CD8-positive, alpha-beta memory T cell (primary cell): ENCODE data around the gene ZDHHC14. TPM values are rescaled to one million over a fixed set of nuclear protein-coding genes. Genes with fewer than 3 reads are reported as not detected.

Experiments used
- CTCF ChIA-PET: fragments of 350-600 bp; sonication (Branson Sonifier 250); formaldehyde crosslinking; loops from one replicate; lab custom pipeline; 2021; ENCODE audit warnings: antibody characterized with exemption; lab: Charles Lee
- POLR2A ChIA-PET: fragments of 350-600 bp; sonication (Branson Sonifier 250); formaldehyde crosslinking; loops from one replicate; lab custom pipeline; 2021; ENCODE audit warnings: antibody characterized with exemption; lab: Charles Lee
- DNase-seq, 5 donors: peaks; one replicate each; pipeline versions ENCODE4 v3.0.0 to v3.0.0-alpha.2; 2020 to 2022; ENCODE audit warnings: mixed read lengths in 1 of 5
- H3K27ac ChIP-seq: one replicate; pipeline ENCODE4 v1.7.0; 2013; ENCODE audit warnings: low read depth, mild to moderate bottlenecking, low read length, moderate library complexity
- H3K27me3 ChIP-seq: 2 replicates; pipeline ENCODE4 v1.7.0; 2013; ENCODE audit warnings: low read length, mild to moderate bottlenecking; ENCODE audit not compliant: insufficient read depth, poor library complexity, severe bottlenecking
- H3K36me3 ChIP-seq: 2 replicates; pipeline ENCODE4 v1.7.0; 2013; ENCODE audit warnings: mild to moderate bottlenecking, low read length, moderate library complexity; ENCODE audit not compliant: insufficient read depth
- H3K4me1 ChIP-seq: 2 replicates; pipeline ENCODE4 v1.7.0; 2013; ENCODE audit warnings: mild to moderate bottlenecking, low read length, moderate library complexity; ENCODE audit not compliant: insufficient read depth
- H3K4me3 ChIP-seq: 2 replicates; pipeline ENCODE4 v1.7.0; 2013; ENCODE audit warnings: mild to moderate bottlenecking, low read length
- H3K9me3 ChIP-seq: 2 replicates; pipeline ENCODE4 v1.7.0; 2013; ENCODE audit warnings: mild to moderate bottlenecking, low read length
- H3K27ac Mint-ChIP-seq, 8 donors: one replicate each; pipeline ENCODE4 v1.8.0; 2020 to 2021; ENCODE audit warnings: mixed read lengths in 8 of 8, mild to moderate bottlenecking in 6 of 8, inconsistent platforms in 3 of 8, moderate library complexity in 3 of 8
- H3K27me3 Mint-ChIP-seq, 2 donors: one replicate each; pipeline ENCODE4 v1.8.0; 2020 to 2021; ENCODE audit warnings: mixed read lengths in 2 of 2, mild to moderate bottlenecking in 1 of 2, moderate library complexity in 1 of 2
- H3K36me3 Mint-ChIP-seq, 3 donors: one replicate each; pipeline ENCODE4 v1.8.0; 2020 to 2021; ENCODE audit warnings: mixed read lengths in 3 of 3, inconsistent platforms in 1 of 3, mild to moderate bottlenecking in 1 of 3
- H3K4me1 Mint-ChIP-seq, 3 donors: one replicate each; pipeline ENCODE4 v1.8.0; 2020 to 2021; ENCODE audit warnings: mixed read lengths in 3 of 3, inconsistent platforms in 1 of 3, mild to moderate bottlenecking in 1 of 3
- H3K4me3 Mint-ChIP-seq, 7 donors: one replicate each; pipeline ENCODE4 v1.8.0; 2020 to 2021; ENCODE audit warnings: mixed read lengths in 7 of 7, mild to moderate bottlenecking in 6 of 7, moderate library complexity in 4 of 7, inconsistent platforms in 2 of 7
- H3K9me3 Mint-ChIP-seq, 5 donors: one replicate each; pipeline ENCODE4 v1.8.0; 2020 to 2022; ENCODE audit warnings: mixed read lengths in 5 of 5, mild to moderate bottlenecking in 3 of 5, moderate library complexity in 2 of 5, inconsistent platforms in 1 of 5
- polyA plus RNA-seq: library from polyadenylated mRNA; unstranded; fragments of 300-500 nt; fragmentation: Illumina TruSeq; gene quantifications from one replicate; pipeline ENCODE4 v1.2.3, GENCODE V29; 2021
- total RNA-seq, 2 experiments: library from RNA; stranded (reverse); gene quantifications; one replicate each; pipeline ENCODE4 v1.2.3, GENCODE V29; 2021

The ZDHHC14 gene
- total and polyA plus RNA-seq, 3 experiments from 2014 or later, result 4.2 to 8.1 (median 6.3) TPM

GRCh38 chr6:157665180-157665579, 284.2 kb downstream of the ZDHHC14 start:
- DNase-seq, result no peak
- H3K27ac Mint-ChIP-seq, result no peak overlapping the region
- no peak overlapping the region for H3K4me3 Mint-ChIP-seq
- H3K27me3 Mint-ChIP-seq, result peaks cover 0 to 3% of the 10 kb centered on the region in 2 donors
- H3K36me3 ChIP-seq, result no peaks in the 10 kb centered on the region
- CTCF ChIA-PET, result interaction anchor here (2.4 to 3.1 kb wide), 2 partner anchors 347 to 350 kb away, joined by 6 to 24 read pairs; no protein-coding TSS in a partner anchor
- H3K27me3 ChIP-seq, result no peaks in the 10 kb centered on the region
- POLR2A ChIA-PET, result no interaction called here
- H3K9me3 Mint-ChIP-seq, result no peaks in the 10 kb centered on the region
- no peak overlapping the region for H3K4me3 ChIP-seq
- H3K36me3 Mint-ChIP-seq, result no peaks in the 10 kb centered on the region
- H3K4me1 ChIP-seq, result peaks cover 3% of the 10 kb centered on the region
- H3K27ac ChIP-seq, result no peak overlapping the region
- no peaks in the 10 kb centered on the region for H3K9me3 ChIP-seq
- H3K4me1 Mint-ChIP-seq, result peaks cover 2 to 6% (median 5%) of the 10 kb centered on the region in 3 donors

- Histone ChIP-seq H3K27ac (no peak overlapping the region), H3K36me3 (no peaks in the 10 kb centered on the region), H3K4me3 (no peak overlapping the region), H3K9me3 (no peaks in the 10 kb centered on the region), H3K4me1 (peaks cover 3% of the 10 kb centered on the region), H3K27me3 (no peaks in the 10 kb centered on the region)
- ChIA-PET POLR2A (no interaction called here), CTCF (interaction anchor here (0.8 to 3.1 kb wide), 9 partner anchors 10 to 351 kb away, joined by 3 to 24 read pairs (median 5); partner anchors contain the start of gene TMEM242)
- H3K4me3 Mint-ChIP-seq, result no peak overlapping the region
- no peak for DNase-seq
- H3K36me3 Mint-ChIP-seq, result peaks cover 0 to 1% (median 0%) of the 10 kb centered on the region in 3 donors
- no peak overlapping the region for H3K27ac Mint-ChIP-seq
- peaks cover 2 to 6% (median 5%) of the 10 kb centered on the region in 3 donors for H3K4me1 Mint-ChIP-seq
- no peaks in the 10 kb centered on the region for H3K9me3 Mint-ChIP-seq
- H3K27me3 Mint-ChIP-seq, result peaks cover 0 to 3% of the 10 kb centered on the region in 2 donors
Observed at GRCh38 chr6:157666729-157667128, 285.7 kb downstream of the ZDHHC14 start.

GRCh38 chr6:157667211-157668008, 286.4 kb downstream of the ZDHHC14 start:
- Mint-ChIP-seq H3K27ac (no peak overlapping the region), H3K9me3 (no peaks in the 10 kb centered on the region), H3K4me3 (no peak overlapping the region), H3K36me3 (peaks cover 0 to 1% (median 0%) of the 10 kb centered on the region in 3 donors), H3K27me3 (peaks cover 0 to 3% of the 10 kb centered on the region in 2 donors), H3K4me1 (peaks cover 2 to 6% (median 5%) of the 10 kb centered on the region in 3 donors)
- Histone ChIP-seq H3K27ac (no peak overlapping the region), H3K9me3 (no peaks in the 10 kb centered on the region), H3K4me3 (no peak overlapping the region), H3K4me1 (peaks cover 3% of the 10 kb centered on the region), H3K27me3 (no peaks in the 10 kb centered on the region), H3K36me3 (no peaks in the 10 kb centered on the region)
- peak in 4 of 5 donors; percentile 23 to 61 (median 40) for DNase-seq
- POLR2A ChIA-PET, result no interaction called here
- CTCF ChIA-PET, result interaction anchor here (0.8 to 3.1 kb wide), 12 partner anchors 11 to 352 kb away, joined by 3 to 24 read pairs (median 4); partner anchors contain the start of gene TMEM242

GRCh38 chr6:157668009-157668401, 287.0 kb downstream of the ZDHHC14 start:
- POLR2A ChIA-PET, result no interaction called here

GRCh38 chr6:157668713-157669112, 287.7 kb downstream of the ZDHHC14 start:
- peaks cover 0 to 3% of the 10 kb centered on the region in 2 donors for H3K27me3 Mint-ChIP-seq
- no peaks in the 10 kb centered on the region for H3K27me3 ChIP-seq
- H3K4me1 ChIP-seq, result peaks cover 3% of the 10 kb centered on the region
- ChIA-PET POLR2A (no interaction called here), CTCF (interaction anchor here (1.0 to 1.4 kb wide), 4 partner anchors 10 to 354 kb away, joined by 3 to 6 read pairs (median 3); no protein-coding TSS in a partner anchor)
- no peak overlapping the region for H3K4me3 Mint-ChIP-seq
- DNase-seq, result no peak
- no peaks in the 10 kb centered on the region for H3K36me3 ChIP-seq
- no peaks in the 10 kb centered on the region for H3K9me3 ChIP-seq
- H3K27ac ChIP-seq, result no peak overlapping the region
- H3K4me1 Mint-ChIP-seq, result peaks cover 2 to 6% (median 5%) of the 10 kb centered on the region in 3 donors
- H3K4me3 ChIP-seq, result no peak overlapping the region
- H3K36me3 Mint-ChIP-seq, result peaks cover 0 to 1% (median 0%) of the 10 kb centered on the region in 3 donors
- H3K27ac Mint-ChIP-seq, result peak overlapping the region in 1 of 8 donors; percentile 17
- no peaks in the 10 kb centered on the region for H3K9me3 Mint-ChIP-seq

More at GRCh38 chr6:157668009-157668401, 287.0 kb downstream of the ZDHHC14 start:
- CTCF ChIA-PET, result interaction anchor here (1.1 to 3.1 kb wide), 5 partner anchors 11 to 353 kb away, joined by 3 to 24 read pairs (median 4); no protein-coding TSS in a partner anchor
- no peak overlapping the region for H3K27ac Mint-ChIP-seq
- Histone ChIP-seq H3K27ac (no peak overlapping the region), H3K27me3 (no peaks in the 10 kb centered on the region), H3K9me3 (no peaks in the 10 kb centered on the region), H3K36me3 (no peaks in the 10 kb centered on the region), H3K4me1 (peaks cover 3% of the 10 kb centered on the region), H3K4me3 (no peak overlapping the region)
- peaks cover 0 to 1% (median 0%) of the 10 kb centered on the region in 3 donors for H3K36me3 Mint-ChIP-seq
- peaks cover 2 to 6% (median 5%) of the 10 kb centered on the region in 3 donors for H3K4me1 Mint-ChIP-seq
- no peak overlapping the region for H3K4me3 Mint-ChIP-seq
- DNase-seq, result no peak
- H3K27me3 Mint-ChIP-seq, result peaks cover 0 to 3% of the 10 kb centered on the region in 2 donors
- H3K9me3 Mint-ChIP-seq, result no peaks in the 10 kb centered on the region

- ChIA-PET POLR2A (no interaction called here), CTCF (interaction anchor here (1.0 to 2.2 kb wide), 4 partner anchors 54 to 355 kb away, joined by 3 to 10 read pairs (median 4); no protein-coding TSS in a partner anchor)
- no peaks in the 10 kb centered on the region for H3K9me3 ChIP-seq
- H3K4me1 Mint-ChIP-seq, result peaks cover 2 to 6% (median 5%) of the 10 kb centered on the region in 3 donors
- no peak overlapping the region for H3K4me3 ChIP-seq
- H3K27me3 Mint-ChIP-seq, result peaks cover 0 to 3% of the 10 kb centered on the region in 2 donors
- H3K27me3 ChIP-seq, result no peaks in the 10 kb centered on the region
- H3K9me3 Mint-ChIP-seq, result no peaks in the 10 kb centered on the region
- H3K27ac Mint-ChIP-seq, result peak overlapping the region in 1 of 8 donors; percentile 83
- H3K4me3 Mint-ChIP-seq, result no peak overlapping the region
- H3K27ac ChIP-seq, result no peak overlapping the region
- H3K4me1 ChIP-seq, result peaks cover 3% of the 10 kb centered on the region
- H3K36me3 Mint-ChIP-seq, result peaks cover 0 to 1% (median 0%) of the 10 kb centered on the region in 3 donors
- no peaks in the 10 kb centered on the region for H3K36me3 ChIP-seq
- no peak for DNase-seq
Observed at GRCh38 chr6:157669323-157669722, 288.3 kb downstream of the ZDHHC14 start.

DNA sequence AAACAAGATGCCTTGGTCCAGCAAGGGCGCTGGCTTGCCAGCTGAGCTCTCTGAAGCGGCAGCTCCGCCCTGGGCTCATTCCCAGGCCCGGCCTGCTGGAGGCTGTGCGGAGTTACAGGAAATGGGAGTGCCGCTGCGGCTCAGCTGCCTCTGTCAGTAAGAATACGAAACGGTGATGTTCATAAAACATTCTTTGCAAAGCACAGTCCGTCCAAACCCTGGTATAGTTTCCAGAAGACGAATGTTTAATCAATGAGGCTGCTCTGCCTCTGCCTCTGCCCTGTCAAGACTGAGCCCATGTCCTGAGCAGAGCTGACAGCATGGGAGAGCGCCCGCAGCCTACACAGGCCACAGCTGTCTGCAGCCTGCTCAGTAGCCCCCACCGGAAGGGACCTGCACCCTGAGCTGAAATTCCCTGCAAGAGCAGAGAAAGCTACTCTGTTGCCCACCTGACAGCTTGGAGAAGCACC, 288.8 kb downstream of the ZDHHC14 start:
- Mint-ChIP-seq H3K27ac (no peak overlapping the region), H3K36me3 (peaks cover 0 to 1% (median 0%) of the 10 kb centered on the region in 3 donors), H3K27me3 (peaks cover 0 to 3% of the 10 kb centered on the region in 2 donors), H3K4me1 (peaks cover 2 to 6% (median 5%) of the 10 kb centered on the region in 3 donors), H3K9me3 (no peaks in the 10 kb centered on the region), H3K4me3 (no peak overlapping the region)
- Histone ChIP-seq H3K4me1 (peaks cover 3% of the 10 kb centered on the region), H3K36me3 (no peaks in the 10 kb centered on the region), H3K27ac (no peak overlapping the region), H3K4me3 (no peak overlapping the region), H3K9me3 (no peaks in the 10 kb centered on the region), H3K27me3 (no peaks in the 10 kb centered on the region)
- ChIA-PET POLR2A (no interaction called here), CTCF (interaction anchor here (1.0 to 2.2 kb wide), 3 partner anchors 54 to 355 kb away, joined by 3 to 10 read pairs (median 3); no protein-coding TSS in a partner anchor)
- DNase-seq, result peak in 1 of 5 donors; percentile 6
